T-helper 2 cell treated with Interferon-gamma antibody and Interleukin-4, amounts not matched to agents 5 μg/mL and 100 μg/mL, for 36 hours (primary cell): ENCODE data around the gene GNG13.

Source experiments
- DNase-seq: peaks from one replicate; pipeline ENCODE4 v3.0.0; 2021; ENCODE audit warnings: low spot score
- H3K27ac Mint-ChIP-seq: one replicate; pipeline ENCODE4 v1.8.0; 2021; ENCODE audit warnings: mild to moderate bottlenecking, mixed read lengths
- H3K27me3 Mint-ChIP-seq: one replicate; pipeline ENCODE4 v1.8.0; 2021; ENCODE audit warnings: low read depth, mixed read lengths
- H3K36me3 Mint-ChIP-seq: one replicate; pipeline ENCODE4 v1.8.0; 2021; ENCODE audit warnings: low read depth, mixed read lengths
- H3K4me1 Mint-ChIP-seq: one replicate; pipeline ENCODE4 v1.8.0; 2021; ENCODE audit warnings: low read depth, mixed read lengths
- H3K4me3 Mint-ChIP-seq: one replicate; pipeline ENCODE4 v1.8.0; 2022; ENCODE audit warnings: mild to moderate bottlenecking, moderate library complexity, mixed read lengths
- H3K9me3 Mint-ChIP-seq: one replicate; pipeline ENCODE4 v1.8.0; 2021; ENCODE audit warnings: mixed read lengths

GNG13 gene

GRCh38 chr16:799111-799947 is 1.2 kb downstream of the GNG13 start:
- no peak for DNase-seq
- no peak overlapping the region for H3K27ac Mint-ChIP-seq
- peaks cover 12% of the 10 kb centered on the region for H3K36me3 Mint-ChIP-seq
- H3K27me3 Mint-ChIP-seq = peaks cover 6% of the 10 kb centered on the region
- no peaks in the 10 kb centered on the region for H3K9me3 Mint-ChIP-seq
- H3K4me1 Mint-ChIP-seq = no peaks in the 10 kb centered on the region
- no peak overlapping the region for H3K4me3 Mint-ChIP-seq

- Mint-ChIP-seq H3K9me3 (no peaks in the 10 kb centered on the region), H3K4me3 (no peak overlapping the region), H3K27me3 (peaks cover 6% of the 10 kb centered on the region), H3K4me1 (no peaks in the 10 kb centered on the region), H3K27ac (no peak overlapping the region), H3K36me3 (peaks cover 12% of the 10 kb centered on the region)
- DNase-seq = no peak
These were observed 1.9 kb downstream of the GNG13 start for GRCh38 chr16:798666-799065.

GRCh38 chr16:797686-798085 is 2.8 kb downstream of the GNG13 start:
- Mint-ChIP-seq H3K4me3 (no peak overlapping the region), H3K4me1 (no peaks in the 10 kb centered on the region), H3K9me3 (no peaks in the 10 kb centered on the region), H3K36me3 (peaks cover 12% of the 10 kb centered on the region), H3K27ac (no peak overlapping the region), H3K27me3 (peaks cover 6% of the 10 kb centered on the region)
- no peak for DNase-seq

GRCh38 chr16:797120-797420 is 3.5 kb downstream of the GNG13 start:
- Mint-ChIP-seq H3K27ac (no peak overlapping the region), H3K9me3 (no peaks in the 10 kb centered on the region), H3K4me1 (no peaks in the 10 kb centered on the region), H3K4me3 (no peak overlapping the region), H3K36me3 (peaks cover 12% of the 10 kb centered on the region), H3K27me3 (peaks cover 6% of the 10 kb centered on the region)
- no peak for DNase-seq

GRCh38 chr16:796296-797119 is 4.0 kb downstream of the GNG13 start:
- Mint-ChIP-seq H3K4me3 (no peak overlapping the region), H3K4me1 (no peaks in the 10 kb centered on the region), H3K27me3 (peaks cover 6% of the 10 kb centered on the region), H3K27ac (no peak overlapping the region), H3K9me3 (no peaks in the 10 kb centered on the region), H3K36me3 (peaks cover 16% of the 10 kb centered on the region)
- no peak for DNase-seq

- H3K27me3 Mint-ChIP-seq = no peaks in the 10 kb centered on the region
- no peak overlapping the region for H3K27ac Mint-ChIP-seq
- no peaks in the 10 kb centered on the region for H3K9me3 Mint-ChIP-seq
- H3K4me1 Mint-ChIP-seq = no peaks in the 10 kb centered on the region
- no peak for DNase-seq
- H3K4me3 Mint-ChIP-seq = no peak overlapping the region
- H3K36me3 Mint-ChIP-seq = peaks cover 22% of the 10 kb centered on the region
These were observed 4.8 kb downstream of the GNG13 start for GRCh38 chr16:795580-796229.

GRCh38 chr16:794853-795466 is 5.6 kb downstream of the GNG13 start:
- DNase-seq = no peak
- H3K27me3 Mint-ChIP-seq = no peaks in the 10 kb centered on the region
- no peak overlapping the region for H3K27ac Mint-ChIP-seq
- peaks cover 22% of the 10 kb centered on the region for H3K36me3 Mint-ChIP-seq
- H3K9me3 Mint-ChIP-seq = no peaks in the 10 kb centered on the region
- H3K4me3 Mint-ChIP-seq = no peak overlapping the region
- peaks cover under 1% of the 10 kb centered on the region for H3K4me1 Mint-ChIP-seq

- Mint-ChIP-seq H3K27me3 (no peaks in the 10 kb centered on the region), H3K9me3 (no peaks in the 10 kb centered on the region), H3K27ac (no peak overlapping the region), H3K4me1 (peaks cover 3% of the 10 kb centered on the region), H3K36me3 (peaks cover 22% of the 10 kb centered on the region), H3K4me3 (no peak overlapping the region)
- DNase-seq = no peak
These were observed 6.3 kb downstream of the GNG13 start for GRCh38 chr16:794091-794822.

- Mint-ChIP-seq H3K9me3 (no peaks in the 10 kb centered on the region), H3K4me1 (peaks cover 3% of the 10 kb centered on the region), H3K36me3 (peaks cover 21% of the 10 kb centered on the region), H3K27ac (no peak overlapping the region), H3K27me3 (no peaks in the 10 kb centered on the region), H3K4me3 (no peak overlapping the region)
- no peak for DNase-seq
These were observed 7.1 kb downstream of the GNG13 start for GRCh38 chr16:793414-793813.

- peaks cover 16% of the 10 kb centered on the region for H3K36me3 Mint-ChIP-seq
- no peak overlapping the region for H3K4me3 Mint-ChIP-seq
- DNase-seq = no peak
- no peaks in the 10 kb centered on the region for H3K9me3 Mint-ChIP-seq
- no peak overlapping the region for H3K27ac Mint-ChIP-seq
- no peaks in the 10 kb centered on the region for H3K27me3 Mint-ChIP-seq
- H3K4me1 Mint-ChIP-seq = peaks cover 3% of the 10 kb centered on the region
These were observed 8.1 kb downstream of the GNG13 start for GRCh38 chr16:792221-792995.

- no peaks in the 10 kb centered on the region for H3K9me3 Mint-ChIP-seq
- H3K36me3 Mint-ChIP-seq = peaks cover 11% of the 10 kb centered on the region
- no peak overlapping the region for H3K4me3 Mint-ChIP-seq
- no peaks in the 10 kb centered on the region for H3K27me3 Mint-ChIP-seq
- H3K4me1 Mint-ChIP-seq = peaks cover 3% of the 10 kb centered on the region
- no peak overlapping the region for H3K27ac Mint-ChIP-seq
- DNase-seq = no peak
These were observed 9.4 kb downstream of the GNG13 start for GRCh38 chr16:791131-791530.

GRCh38 chr16:790086-790485 is 10.4 kb downstream of the GNG13 start:
- peaks cover 3% of the 10 kb centered on the region for H3K4me1 Mint-ChIP-seq
- H3K36me3 Mint-ChIP-seq = peaks cover 11% of the 10 kb centered on the region
- no peaks in the 10 kb centered on the region for H3K9me3 Mint-ChIP-seq
- no peak for DNase-seq
- peak overlapping the region; percentile 64 for H3K4me3 Mint-ChIP-seq
- H3K27ac Mint-ChIP-seq = peak overlapping the region; percentile 71
- no peaks in the 10 kb centered on the region for H3K27me3 Mint-ChIP-seq
